ENCODE data around the gene FRMD4A.

Gene FRMD4A

DNA sequence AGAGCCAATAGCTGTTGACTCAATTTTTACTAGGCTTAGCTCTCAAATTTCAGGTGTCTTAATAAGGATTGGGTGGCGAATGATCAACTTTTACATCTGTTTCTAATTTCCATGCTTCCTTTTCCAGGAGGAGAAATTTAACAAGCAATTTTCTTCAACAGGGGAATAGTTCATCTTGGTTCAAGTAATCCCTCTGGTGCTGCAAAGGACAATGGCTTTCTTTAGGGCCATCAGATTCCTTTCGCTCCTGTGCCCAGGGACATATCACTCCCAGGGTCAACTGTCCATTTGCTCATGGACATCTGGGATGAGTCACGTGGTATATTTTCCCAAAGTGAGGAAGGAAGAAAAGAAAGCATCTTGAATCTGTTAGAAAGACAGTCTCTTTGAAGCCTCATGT is 313.3 kb downstream of the FRMD4A start:
- no peak for DNase-seq (ENCODE audit: low read depth in 2 of 2)

DNA sequence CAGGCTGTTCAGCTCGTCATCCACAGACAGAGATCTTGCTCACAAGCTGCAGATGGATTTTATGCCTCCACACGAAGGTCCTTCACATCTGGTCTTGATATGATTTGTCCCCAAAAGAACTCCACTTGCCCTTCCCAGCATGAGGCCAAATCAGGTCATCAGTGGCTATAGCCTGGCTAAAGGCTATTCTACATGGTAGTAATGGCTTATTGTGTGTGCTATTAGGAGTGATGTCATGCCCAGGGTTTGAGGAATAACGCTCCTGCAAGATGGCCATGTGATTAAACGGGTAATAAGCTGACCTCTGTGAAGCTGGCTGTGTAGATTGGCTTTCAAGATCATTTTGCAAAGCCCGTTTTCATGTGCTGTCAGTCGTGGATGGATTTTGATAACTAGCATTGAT is 313.8 kb downstream of the FRMD4A start:
- DNase-seq (ENCODE audit: low read depth in 2 of 2): no peak

DNA sequence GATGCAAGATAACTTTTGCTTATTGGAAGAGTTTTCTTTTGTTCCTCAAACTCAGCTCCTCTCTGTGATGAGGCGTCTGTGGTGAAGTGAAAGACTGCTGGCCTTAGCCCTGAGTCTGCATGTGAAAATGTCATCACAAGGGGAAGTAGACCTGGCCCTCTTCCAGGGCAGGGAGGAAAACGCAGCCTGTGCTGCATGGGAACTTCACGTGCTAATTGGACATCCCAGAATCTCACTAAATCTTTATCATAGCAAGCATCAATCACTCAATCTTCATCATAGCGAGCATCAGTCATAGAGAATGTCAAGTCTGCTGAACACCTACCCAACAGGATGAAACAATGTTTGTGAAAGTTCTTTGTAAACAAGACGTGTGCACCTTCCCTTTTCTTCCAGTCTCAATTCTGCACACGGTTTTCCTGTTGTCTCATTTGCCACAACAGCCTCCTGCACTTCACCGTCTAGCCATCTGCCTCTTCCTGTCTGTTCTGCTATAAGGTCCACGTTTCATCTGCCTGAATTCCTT is 314.6 kb downstream of the FRMD4A start:
- DNase-seq (ENCODE audit: low read depth in 2 of 2): no peak

DNA sequence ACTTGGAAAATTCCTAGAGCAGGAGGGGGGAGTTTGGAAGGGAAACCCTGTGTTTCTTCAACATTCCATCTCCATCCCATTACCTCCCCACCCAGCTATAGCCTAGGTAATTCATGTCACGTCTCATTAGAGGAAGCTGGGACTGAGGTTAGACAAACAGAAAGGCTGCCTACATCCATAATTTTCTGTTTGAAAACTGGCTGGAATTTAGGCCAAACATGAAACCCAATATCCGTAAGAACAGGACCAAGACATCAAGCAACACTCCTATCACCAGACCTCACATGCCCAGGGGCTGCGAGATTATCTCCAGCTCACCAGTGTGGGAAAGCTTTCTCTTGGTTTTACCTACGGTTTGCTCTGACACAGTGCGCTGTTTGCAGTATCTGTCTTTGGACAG is 316.3 kb downstream of the FRMD4A start:
- no peak for DNase-seq (ENCODE audit: low read depth in 2 of 2)

DNA sequence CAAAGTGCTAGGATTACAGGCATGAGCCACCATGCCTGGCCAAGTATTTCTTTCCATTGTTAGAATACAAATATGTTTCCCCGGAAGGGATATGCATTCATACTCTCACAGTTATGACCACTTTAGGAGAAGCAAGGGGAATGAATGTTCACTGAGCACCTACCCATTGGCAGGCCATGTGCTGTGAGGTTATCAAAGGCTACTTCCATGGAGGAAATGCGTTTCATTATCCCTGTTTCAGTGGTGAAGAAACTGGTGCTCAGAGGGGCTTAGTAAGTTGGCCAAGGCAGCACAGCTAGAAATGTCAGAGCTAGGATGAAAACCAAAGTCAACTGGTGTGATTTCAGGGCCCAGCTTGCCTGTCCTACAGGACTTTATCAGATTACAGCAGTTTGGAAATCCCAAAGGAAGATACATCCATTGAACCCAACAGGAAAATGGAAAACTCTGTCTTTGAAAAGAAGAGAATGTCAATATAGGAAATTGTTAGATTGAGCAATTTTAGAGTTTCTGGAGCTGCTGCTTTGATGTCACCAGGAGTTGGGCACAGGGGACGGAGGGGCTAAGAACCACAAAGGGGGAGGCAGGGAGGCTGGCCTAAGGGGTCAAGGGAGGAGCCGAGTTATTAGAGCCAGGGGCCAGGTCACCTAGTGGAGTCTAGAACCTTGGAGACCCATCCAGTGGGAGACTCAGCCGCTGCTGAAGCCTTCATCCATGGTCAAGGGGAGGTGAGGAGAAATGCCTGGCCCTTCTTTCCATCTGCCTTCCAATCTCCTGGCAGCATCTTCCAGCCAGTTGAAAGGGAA is 319.8 kb downstream of the FRMD4A start:
- no peak for DNase-seq (ENCODE audit: low read depth in 2 of 2)

DNA sequence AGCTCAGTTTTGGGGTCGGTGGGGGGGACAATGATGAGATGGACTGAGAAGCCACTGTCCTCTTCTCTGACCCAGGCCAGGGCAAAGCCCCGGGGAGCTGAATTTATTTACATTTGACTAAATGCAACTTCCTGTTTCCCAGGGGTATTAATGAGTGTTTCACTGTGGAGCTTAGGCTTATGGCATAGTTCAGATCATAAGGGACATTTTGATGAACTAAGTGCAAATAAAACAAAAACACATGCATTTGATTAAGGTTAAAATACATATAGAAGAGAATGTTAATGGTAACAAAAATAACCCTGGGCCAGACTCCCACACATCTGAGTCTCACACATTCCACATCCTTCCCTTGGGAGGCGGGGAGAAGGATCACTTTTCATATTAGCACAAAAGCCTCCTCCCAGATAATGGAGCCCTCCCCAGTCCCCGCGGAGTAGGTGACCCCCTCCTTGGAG is 320.6 kb downstream of the FRMD4A start:
- DNase-seq (ENCODE audit: low read depth in 2 of 2): no peak

DNA sequence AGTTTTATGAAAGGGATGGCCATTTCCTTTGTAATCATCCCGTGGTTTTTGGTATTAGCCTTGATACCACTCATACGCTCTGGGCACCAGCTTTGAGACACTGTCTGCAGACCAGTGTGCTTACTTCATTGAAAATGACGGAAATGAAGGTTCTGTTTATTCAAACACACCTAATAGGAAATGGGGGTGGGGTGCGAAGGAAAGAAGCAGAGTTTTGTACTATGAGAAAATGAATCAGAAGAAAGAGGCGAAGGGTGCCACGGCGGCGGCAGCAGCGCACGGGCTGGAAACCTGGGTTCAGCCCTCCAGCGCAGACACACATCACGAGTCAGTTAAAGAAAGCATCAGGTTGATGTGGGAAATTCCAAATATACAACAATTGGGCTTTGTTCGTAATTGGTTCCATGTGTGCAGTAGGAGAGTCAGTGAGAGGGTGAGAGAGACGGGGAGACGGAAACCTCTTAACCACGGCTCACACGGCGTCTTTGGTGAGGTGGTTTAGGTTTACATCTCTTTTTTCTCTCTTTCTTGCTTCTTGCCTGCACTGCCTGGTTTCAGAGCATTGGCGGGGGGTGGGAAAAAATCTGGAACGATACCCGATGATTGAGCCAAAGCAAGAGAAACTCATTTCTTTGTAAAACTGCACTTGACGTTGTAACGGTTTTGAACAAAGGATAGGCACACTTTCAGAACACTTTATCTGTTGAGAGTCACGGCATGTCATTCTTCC is 321.2 kb downstream of the FRMD4A start:
- DNase-seq (ENCODE audit: low read depth in 2 of 2): peak; percentile 22 to 45

DNA sequence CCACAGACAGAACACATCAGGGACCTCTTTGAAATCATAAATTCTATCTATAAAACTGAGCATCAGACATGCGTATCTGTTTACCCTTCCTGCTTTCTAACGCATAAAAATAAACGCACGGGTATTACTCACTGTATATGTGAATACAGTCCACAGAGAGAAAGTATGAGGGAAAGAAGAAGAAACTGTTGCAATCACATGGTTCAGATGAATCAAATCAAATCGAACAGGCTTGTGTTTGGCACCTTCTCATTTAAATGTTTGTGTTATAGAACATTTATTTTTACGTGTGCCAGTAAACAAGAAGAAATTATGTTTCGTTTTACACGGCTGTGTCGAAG is 322.0 kb downstream of the FRMD4A start:
- DNase-seq (ENCODE audit: low read depth in 2 of 2): no peak

DNA sequence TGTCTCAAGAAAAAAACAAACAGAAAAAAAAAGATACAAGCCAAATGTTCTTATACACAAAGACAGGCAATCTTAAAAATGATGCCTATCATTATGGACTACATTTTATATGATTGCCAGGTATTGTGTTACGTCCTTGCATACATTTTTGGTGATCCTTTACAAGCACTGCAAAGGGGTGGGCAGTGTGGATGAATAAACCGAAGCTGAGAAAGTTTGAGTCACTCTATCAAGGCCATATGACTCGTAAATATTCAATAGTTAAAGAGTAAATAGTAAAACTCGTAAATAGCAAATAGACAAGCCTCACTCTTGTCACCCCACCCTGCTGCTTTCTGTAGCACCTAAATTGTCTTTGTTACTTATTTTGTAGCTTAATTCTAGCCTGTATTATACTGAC is 326.2 kb downstream of the FRMD4A start:
- DNase-seq (ENCODE audit: low read depth in 2 of 2): no peak

DNA sequence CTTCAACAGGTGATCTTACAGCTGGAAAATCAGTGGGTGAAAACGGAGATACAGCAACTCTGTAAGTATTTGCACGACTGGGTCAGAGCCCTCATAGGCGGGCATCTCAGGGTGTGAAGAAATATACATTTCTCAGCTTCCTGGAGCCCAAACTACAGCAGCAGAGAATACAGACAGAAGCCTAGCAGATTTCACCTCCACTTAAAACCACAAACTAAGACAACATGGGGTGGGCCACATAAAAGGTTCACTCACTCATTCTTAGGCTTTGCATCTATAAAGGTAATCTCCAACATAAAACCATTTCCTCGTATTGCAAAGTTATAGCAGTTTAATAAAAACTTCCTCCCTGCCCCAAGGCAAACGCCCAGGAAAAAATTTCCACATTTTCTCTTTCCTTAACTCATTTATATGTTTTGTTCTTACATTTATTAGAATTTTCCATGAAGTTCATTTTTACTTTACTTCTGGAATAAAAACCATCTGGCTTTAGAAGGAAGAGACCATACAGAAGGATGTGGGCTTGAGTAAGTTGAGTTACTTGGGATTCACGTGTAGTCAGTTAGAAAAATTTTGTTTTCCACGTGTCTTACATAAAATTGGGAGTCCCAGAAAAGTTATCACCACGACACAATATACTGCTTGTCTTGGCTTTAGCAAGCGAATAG is 327.1 kb downstream of the FRMD4A start:
- no peak for DNase-seq (ENCODE audit: low read depth in 2 of 2)

DNA sequence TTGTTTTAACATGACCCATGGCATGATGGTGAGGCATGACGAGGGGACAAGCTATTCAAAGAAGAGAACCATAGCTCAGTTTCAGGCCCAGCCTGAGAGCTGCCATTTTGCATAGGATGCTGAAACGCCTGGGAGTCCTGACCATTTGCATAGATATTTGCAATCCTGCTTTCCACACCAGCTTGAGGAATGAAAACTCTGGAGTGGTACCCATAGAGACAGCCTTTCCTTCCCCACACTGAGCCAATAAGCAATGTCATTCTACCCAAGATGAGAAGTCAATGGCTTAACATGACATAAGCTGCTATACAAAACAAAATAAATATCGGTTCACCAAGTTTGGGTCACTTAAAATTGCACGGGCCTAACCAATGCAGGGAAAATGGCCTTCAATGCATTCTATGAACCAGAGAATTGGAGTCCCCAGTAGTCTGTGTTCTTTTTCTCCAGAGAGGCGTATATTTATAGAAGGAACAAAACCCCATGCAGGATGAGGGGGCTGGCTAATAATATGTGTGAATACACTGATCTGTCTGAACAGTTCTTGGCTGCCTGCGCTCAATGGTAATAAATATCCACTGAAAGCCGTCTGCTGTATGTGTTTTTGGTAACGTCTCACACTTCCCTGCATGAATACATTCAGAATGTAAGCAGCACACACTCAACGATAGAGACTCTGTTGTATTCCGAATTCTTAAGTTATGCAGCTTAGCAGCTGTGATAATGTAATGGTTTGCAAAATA is 329.3 kb downstream of the FRMD4A start:
- DNase-seq (ENCODE audit: low read depth in 2 of 2): no peak

DNA sequence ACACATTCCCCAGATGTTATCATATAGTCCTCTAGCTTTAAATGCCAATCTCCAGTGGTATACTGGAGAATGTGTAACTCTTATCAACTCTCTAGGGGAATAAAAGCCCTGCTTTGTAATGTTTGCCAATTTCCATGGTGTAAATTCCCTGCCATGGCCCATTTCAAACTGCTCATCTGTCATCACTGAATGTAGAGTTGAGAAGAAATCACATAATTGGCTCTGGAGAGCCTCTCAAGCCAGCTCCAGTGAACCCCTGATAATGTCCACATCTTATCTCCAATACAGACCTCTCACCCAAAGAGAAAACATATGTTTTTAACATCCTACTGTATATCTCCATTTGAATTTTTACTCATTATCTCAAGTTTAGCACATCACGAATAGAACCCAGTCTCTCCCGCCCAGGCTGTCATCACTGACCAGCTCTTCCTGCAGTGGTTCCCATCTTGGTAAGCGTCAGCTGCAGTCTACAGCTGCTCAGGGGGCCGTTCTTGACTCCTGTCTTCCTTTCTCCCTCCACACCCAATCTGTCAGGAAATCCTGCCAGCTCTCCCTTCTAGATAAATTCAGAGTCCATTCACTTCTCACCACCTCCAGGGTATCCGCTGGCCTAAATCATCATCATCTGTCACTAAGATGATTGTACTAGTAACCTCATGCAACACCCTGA is 332.4 kb downstream of the FRMD4A start:
- no peak for DNase-seq (ENCODE audit: low read depth in 2 of 2)

DNA sequence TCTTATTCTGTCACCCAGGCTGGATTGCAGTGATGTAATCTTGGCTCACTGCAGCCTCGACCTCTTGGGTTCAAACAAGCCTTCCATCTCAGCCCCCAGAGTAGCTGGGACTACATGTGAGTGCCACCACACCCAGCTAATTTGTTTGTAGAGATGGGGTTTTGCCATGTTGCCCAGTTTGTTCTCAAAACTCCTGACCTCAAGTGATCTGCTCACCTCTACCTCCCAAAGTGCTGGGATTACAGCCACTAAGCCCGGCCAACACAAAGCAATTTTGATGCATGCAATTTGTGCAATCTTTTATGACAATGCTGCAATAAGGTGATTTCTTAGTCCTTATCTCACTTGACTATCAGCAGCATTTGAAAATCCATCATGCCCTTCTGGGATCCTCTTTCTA is 333.1 kb downstream of the FRMD4A start:
- DNase-seq (ENCODE audit: low read depth in 2 of 2): no peak

DNA sequence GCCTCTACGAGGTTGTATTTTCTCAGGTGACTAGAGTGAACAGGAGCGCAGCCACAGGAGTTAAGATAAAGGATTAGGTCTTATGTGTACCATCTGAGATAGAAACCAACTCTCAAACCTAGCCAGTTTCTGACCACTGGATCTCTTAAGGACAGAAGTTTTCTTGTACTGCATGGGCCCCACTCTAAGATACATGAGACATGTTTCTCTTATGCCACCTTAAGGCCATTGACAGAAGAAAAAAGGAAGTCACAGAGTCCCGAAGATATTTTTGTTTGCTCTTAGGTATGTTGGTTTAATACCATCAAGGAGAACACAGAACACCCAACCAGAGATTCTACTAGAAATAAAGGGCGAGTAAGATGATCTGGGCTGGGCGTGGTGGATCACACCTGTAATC is 335.8 kb downstream of the FRMD4A start:
- no peak for DNase-seq (ENCODE audit: low read depth in 2 of 2)

DNA sequence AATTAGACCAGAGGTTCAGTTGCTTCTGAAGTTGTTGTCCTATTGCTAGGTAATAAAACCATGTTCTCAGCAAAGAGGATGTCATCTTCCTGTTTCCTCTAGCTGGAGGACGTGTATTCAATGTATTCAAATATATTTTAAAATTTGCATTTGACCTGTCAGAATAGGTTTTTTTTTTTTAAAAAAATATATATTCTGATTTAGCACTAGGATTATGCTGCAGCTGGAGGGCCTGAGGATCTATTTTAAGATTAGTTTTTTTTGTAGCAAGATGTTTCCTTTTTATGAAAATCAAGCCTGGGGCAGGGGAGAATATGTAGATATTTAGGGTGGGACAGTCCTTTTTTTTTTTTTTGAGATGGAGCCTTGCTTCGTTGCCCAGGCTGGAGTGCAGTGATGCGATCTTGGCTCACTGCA is 337.0 kb downstream of the FRMD4A start:
- no peak for DNase-seq (ENCODE audit: low read depth in 2 of 2)

DNA sequence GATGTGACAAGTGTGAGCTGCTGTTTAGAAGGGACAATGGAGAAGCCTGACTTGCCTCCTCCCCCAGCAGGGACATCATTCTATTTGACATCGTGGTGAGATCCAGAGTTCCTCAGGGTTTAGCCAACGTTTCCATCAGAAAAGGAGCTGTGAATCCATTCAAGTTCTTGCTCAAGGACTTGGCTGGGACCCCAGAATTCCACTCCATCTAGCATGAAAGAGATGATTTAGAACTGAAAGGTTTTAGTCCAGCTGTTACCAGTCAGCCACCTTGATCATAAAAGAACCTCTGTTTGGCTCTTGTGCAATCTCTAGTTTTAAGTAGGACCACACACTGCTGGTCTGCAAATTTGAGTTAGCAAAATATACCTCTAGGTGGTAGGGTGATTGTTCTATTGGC is 337.6 kb downstream of the FRMD4A start:
- no peak for DNase-seq (ENCODE audit: low read depth in 2 of 2)

DNA sequence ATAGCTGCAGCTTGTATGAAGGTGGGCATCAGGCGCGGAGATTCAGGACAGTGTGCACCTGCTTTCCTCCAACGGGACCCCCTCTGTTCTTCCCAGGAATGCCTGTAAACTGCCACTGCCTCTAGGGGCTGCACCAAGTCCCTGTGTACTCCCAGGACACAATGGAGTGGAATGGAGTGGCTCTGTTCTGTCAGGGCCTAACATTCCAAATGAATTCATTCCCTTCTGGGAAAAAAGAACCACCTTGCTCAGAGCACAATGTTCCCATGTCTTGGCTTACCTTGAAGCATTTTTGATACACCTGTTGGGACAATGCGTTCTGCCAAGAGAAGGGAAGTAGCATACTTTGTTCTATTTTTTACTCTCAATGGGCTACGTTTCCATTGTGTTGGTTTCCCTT is 339.4 kb downstream of the FRMD4A start:
- no peak for DNase-seq (ENCODE audit: low read depth in 2 of 2)

DNA sequence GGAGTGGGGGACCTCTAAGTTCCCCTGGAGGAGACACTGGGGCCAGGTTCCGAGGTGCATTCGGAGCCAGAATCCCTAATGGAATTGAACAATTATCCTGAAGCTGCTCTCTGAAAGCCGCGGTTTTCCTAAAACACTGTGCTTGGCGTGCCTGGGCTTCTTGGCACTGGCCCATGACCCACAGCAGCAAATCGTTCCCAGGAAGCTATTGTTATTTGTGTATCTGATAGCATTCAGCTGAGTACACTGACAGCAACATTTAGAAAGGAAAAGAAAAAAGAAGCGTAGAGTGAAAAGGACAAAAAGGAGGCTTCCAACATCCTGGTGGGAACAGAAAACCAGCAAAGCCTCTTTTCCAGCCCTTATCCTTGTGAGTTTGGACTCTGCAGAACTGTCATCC is 339.8 kb downstream of the FRMD4A start:
- DNase-seq (ENCODE audit: low read depth in 2 of 2): no peak

DNA sequence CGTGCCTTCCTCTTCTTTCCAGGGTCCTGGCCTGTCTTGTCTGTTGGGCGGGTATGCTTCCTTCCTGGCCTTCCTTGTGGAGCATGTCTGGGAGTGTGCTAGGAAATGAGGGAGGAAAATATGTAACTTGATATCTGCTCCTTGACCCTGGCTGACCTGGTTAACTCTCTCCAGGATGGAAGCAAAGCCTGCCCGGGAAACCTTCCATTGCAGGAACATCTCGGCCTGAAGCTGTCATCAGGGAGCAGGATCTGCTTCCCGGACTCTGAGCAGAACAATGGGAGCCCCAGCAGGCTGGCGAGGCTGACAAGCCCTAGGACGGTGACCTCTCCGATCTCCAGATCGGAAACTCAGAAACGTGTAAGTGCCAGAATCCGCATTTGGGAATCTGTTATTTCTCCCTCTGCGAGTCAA is 340.3 kb downstream of the FRMD4A start:
- no peak for DNase-seq (ENCODE audit: low read depth in 2 of 2)

DNA sequence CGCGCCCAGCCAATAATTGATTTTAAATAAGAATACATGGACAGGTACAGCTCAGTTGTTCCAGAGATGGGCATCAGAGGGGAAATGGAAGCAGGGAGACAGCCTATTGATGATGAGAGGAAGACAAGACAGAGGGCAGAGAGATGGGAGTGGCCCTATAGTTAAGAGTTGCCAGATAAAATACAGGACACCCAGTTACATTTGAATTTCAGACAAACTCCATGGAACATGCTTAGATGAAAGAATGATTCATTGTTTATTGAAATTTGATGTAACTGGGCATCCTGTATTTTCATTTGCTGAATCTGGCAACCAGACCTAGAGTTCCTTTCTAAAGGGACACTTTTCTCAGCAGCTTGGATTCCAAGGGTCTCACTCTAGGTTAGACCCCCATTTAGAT is 341.1 kb downstream of the FRMD4A start:
- DNase-seq (ENCODE audit: low read depth in 2 of 2): no peak

DNA sequence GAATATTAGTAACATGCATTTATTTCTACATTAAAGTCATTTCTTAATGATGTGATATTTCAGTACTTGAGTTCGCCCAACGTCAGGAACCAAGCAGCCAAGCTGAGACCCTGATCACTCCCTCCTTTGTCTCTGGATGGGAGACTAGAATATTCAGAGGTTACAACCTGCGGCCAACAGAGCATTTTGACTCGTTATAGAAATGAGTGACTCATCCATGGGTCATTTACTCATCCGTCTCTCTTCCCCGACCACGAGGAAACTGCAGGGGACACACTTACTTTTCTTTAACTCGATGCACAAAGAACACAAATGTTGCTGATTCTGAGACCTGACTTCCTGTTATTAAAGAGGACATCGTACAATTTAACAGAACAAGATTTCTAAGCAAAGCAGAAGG is 343.3 kb downstream of the FRMD4A start:
- DNase-seq (ENCODE audit: low read depth in 2 of 2): no peak

Data from stimulated activated CD8-positive, alpha-beta memory T cell treated with anti-CD3 and anti-CD28 coated beads, Interleukin-7, amount 100 ng/mL, for 1 hour (primary cell).